HepG2 (cell line): ENCODE results near the gene ITGB5. TPM values are rescaled to one million over a fixed set of nuclear protein-coding genes. Genes with fewer than 3 reads are reported as not detected.

Experiments
- ATAC-seq: fragments of 200-7000 bp; cut with Tn5 transposase; 3 replicates; pipeline ENCODE4 v1.9.1; 2020; ENCODE audit warnings: mild to moderate bottlenecking, moderate library complexity
- BruUV-seq: library from RNA; stranded (reverse); fragments of 400-500 nt; replicated peaks from 2 replicates; lab custom pipeline; 2021; lab: Mats Ljungman, UMichigan
- CTCF ChIA-PET: fragments of 300-600 bp; formaldehyde crosslinking; extraction: SDS; loops from one replicate; lab custom pipeline; 2021; ENCODE audit warnings: low total read pairs, inconsistent platforms, low intra/inter-chr PET ratio; lab: Yijun Ruan, JAX
- POLR2A ChIA-PET: fragments of 350-600 bp; sonication (Branson Sonifier 250); formaldehyde crosslinking; loops from one replicate; lab custom pipeline; 2020; ENCODE audit warnings: antibody characterized with exemption, inconsistent platforms; lab: Yijun Ruan, JAX
- DNase-seq: peaks from one replicate; pipeline ENCODE4 v3.0.0-alpha.2; 2015; ENCODE audit warnings: low spot score
- FAIRE-seq: peaks from 3 replicates; lab custom pipeline; 2011; peaks lifted over from hg19 to GRCh38; lab: Jason Lieb, UNC
- H2AFZ ChIP-seq: one replicate; pipeline ENCODE4 v1.6.1; 2011; ENCODE audit warnings: low read length, inconsistent platforms
- H3K27ac ChIP-seq: fragments of 300-600 bp; 3 replicates; pipeline ENCODE4 v1.8.0; 2011; ENCODE audit warnings: mixed run types, mild to moderate bottlenecking, mixed read lengths, low read length, inconsistent platforms; ENCODE audit not compliant: insufficient read depth; ENCODE audit errors: extremely low read length
- H3K27me3 ChIP-seq, 2 experiments: fragments of 200-600 bp in 1 of 2; 2 replicates in 1 of 2; 3 replicates in 1 of 2; pipeline versions ENCODE4 v1.6.0 to v1.8.0; 2011; ENCODE audit warnings: low read length in 2 of 2, mild to moderate bottlenecking in 2 of 2, moderate library complexity in 2 of 2, inconsistent platforms in 1 of 2; ENCODE audit not compliant: insufficient read depth in 2 of 2, control insufficient read depth in 1 of 2
- H3K36me3 ChIP-seq, 2 experiments: fragments of 200-600 bp in 1 of 2; replicated peaks in 1 of 2; 2 replicates in 1 of 2; 3 replicates in 1 of 2; pipeline versions ENCODE4 v1.5.1 to v1.8.0; 2011; ENCODE audit warnings: low read length in 2 of 2, inconsistent platforms in 1 of 2; ENCODE audit not compliant: insufficient read depth in 2 of 2, control insufficient read depth in 1 of 2
- H3K4me1 ChIP-seq: 2 replicates; pipeline ENCODE4 v1.5.1; 2012; ENCODE audit warnings: low read length, inconsistent platforms; ENCODE audit not compliant: insufficient read depth
- H3K4me2 ChIP-seq: 2 replicates; pipeline ENCODE4 v1.6.0; 2011; ENCODE audit warnings: low read depth, low read length, inconsistent platforms
- H3K4me3 ChIP-seq, 3 experiments: fragments of 200-600 bp in 1 of 3; sonication (generic), shearing (Covaris generic) in 1 of 3; replicated peaks in 1 of 3; 2 replicates each; pipeline ENCODE4 v1.5.1; 2011 to 2016; ENCODE audit warnings: low read length in 3 of 3, inconsistent platforms in 2 of 3, low read depth in 2 of 3, mild to moderate bottlenecking in 2 of 3, control low read depth in 1 of 3, mixed read lengths in 1 of 3; ENCODE audit not compliant: insufficient read depth in 1 of 3
- H3K79me2 ChIP-seq: one replicate; pipeline ENCODE4 v1.6.1; 2011; ENCODE audit warnings: low read length, inconsistent platforms; ENCODE audit not compliant: insufficient read depth
- H3K9ac ChIP-seq: 2 replicates; pipeline ENCODE4 v1.6.0; 2011; ENCODE audit warnings: mild to moderate bottlenecking, low read depth, low read length, inconsistent platforms; ENCODE audit not compliant: insufficient read depth
- H3K9me3 ChIP-seq: 2 replicates; pipeline ENCODE4 v1.5.1; 2012; ENCODE audit warnings: mild to moderate bottlenecking, low read length
- H4K20me1 ChIP-seq: 2 replicates; pipeline ENCODE4 v1.6.0; 2011; ENCODE audit warnings: inconsistent platforms, mild to moderate bottlenecking, low read length, moderate library complexity; ENCODE audit not compliant: insufficient read depth
- BCL6 ChIP-seq: IDR thresholded peaks from 2 replicates; pipeline ENCODE4 v1.6.1; 2016; ENCODE audit warnings: missing genetic modification reagents, missing compliant biosample characterization
- BRD4 ChIP-seq: sonication (generic); formaldehyde crosslinking; IDR thresholded peaks from 2 replicates; pipeline ENCODE4 v1.4.0; 2020; ENCODE audit warnings: missing genetic modification reagents
- CENPT ChIP-seq: sonication (generic); formaldehyde crosslinking; IDR thresholded peaks from 2 replicates; pipeline ENCODE4 v1.8.0; 2022; ENCODE audit warnings: low read depth, mild to moderate bottlenecking, moderate library complexity, missing genetic modification reagents
- DZIP1 ChIP-seq: sonication (generic); formaldehyde crosslinking; IDR thresholded peaks from 2 replicates; pipeline ENCODE4 v1.5.0; 2020; ENCODE audit warnings: mild to moderate bottlenecking, missing genetic modification reagents
- FOXP4 ChIP-seq: sonication (generic); formaldehyde crosslinking; IDR thresholded peaks from 2 replicates; pipeline ENCODE4 v1.4.0; 2020; ENCODE audit warnings: missing genetic modification reagents
- HMG20A ChIP-seq: IDR thresholded peaks from 2 replicates; pipeline ENCODE4 v1.6.1; 2016; ENCODE audit warnings: borderline replicate concordance
- JUND ChIP-seq: sonication (generic); formaldehyde crosslinking; IDR thresholded peaks from 2 replicates; pipeline ENCODE4 v1.8.0; 2022; ENCODE audit warnings: mild to moderate bottlenecking, missing genetic modification reagents
- NAIF1 ChIP-seq: sonication (generic); formaldehyde crosslinking; IDR thresholded peaks from 2 replicates; pipeline ENCODE4 v1.5.0; 2020; ENCODE audit warnings: mild to moderate bottlenecking, missing genetic modification reagents, borderline replicate concordance
- SOX6 ChIP-seq, 2 experiments: fragments of 450-650 bp in 1 of 2; sonication (generic) in 1 of 2; formaldehyde crosslinking in 1 of 2; IDR thresholded peaks; 2 replicates each; pipeline versions ENCODE4 v1.4.0 to v1.6.1; 2017 to 2020; ENCODE audit warnings: antibody characterized with exemption in 1 of 2, mild to moderate bottlenecking in 1 of 2, missing genetic modification reagents in 1 of 2
- SUZ12 ChIP-seq: fragments of 150-350 bp; IDR thresholded peaks from 2 replicates; pipeline ENCODE4 v1.6.1; 2014; ENCODE audit warnings: low read depth, low read length
- ZBTB37 ChIP-seq: sonication (generic); formaldehyde crosslinking; IDR thresholded peaks from 2 replicates; pipeline ENCODE4 v1.4.0; 2020; ENCODE audit warnings: mild to moderate bottlenecking, missing genetic modification reagents
- ZGPAT ChIP-seq: IDR thresholded peaks from 2 replicates; pipeline ENCODE4 v1.6.1; 2016; ENCODE audit warnings: mild to moderate bottlenecking
- ZMYM3 ChIP-seq: sonication (generic); formaldehyde crosslinking; IDR thresholded peaks from 2 replicates; pipeline ENCODE4 v1.5.1; 2020; ENCODE audit warnings: mild to moderate bottlenecking, missing genetic modification reagents
- ZNF782 ChIP-seq: sonication (generic); formaldehyde crosslinking; IDR thresholded peaks from 2 replicates; pipeline ENCODE4 v1.4.0; 2020; ENCODE audit warnings: missing genetic modification reagents, mild to moderate bottlenecking, borderline replicate concordance
- WGBS: methylation state at CpG from one replicate; pipeline ENCODE4 v1.1.6; 2017; ENCODE audit warnings: low lambda C conversion rate; 5-methylcytosine and 5-hydroxymethylcytosine counted together
- in situ Hi-C: cut with HindIII; loops from 2 replicates; pipeline ENCODE4 v1.10.0; 2017; ENCODE audit warnings: low pct_unique_long_range_greater_than_20kb; ENCODE audit not compliant: extremely low pct_ligation_motif_present
- intact Hi-C: fragments of 100-400 bp; cut with micrococcal nuclease; formaldehyde crosslinking; loops from one replicate; pipeline ENCODE4 v1.10.0; 2022; ENCODE audit not compliant: unreplicated experiment
- polyA plus RNA-seq, 8 experiments: library from polyadenylated mRNA; depleted of rRNA in 3 of 8; stranded (reverse) in 7 of 8; unstranded in 1 of 8; fragments of >200 nt; fragmentation: Illumina TruSeq in 4 of 8; extraction: Trizol in 4 of 8; gene quantifications; 2 replicates each; pipeline versions ENCODE4 v1.2.1 to v1.2.3, GENCODE V29; 2011 to 2016; ENCODE audit warnings: low read depth in 4 of 8, missing spikeins in 1 of 8, mixed read lengths in 1 of 8; ENCODE audit not compliant: insufficient read depth in 1 of 8
- total RNA-seq, 5 experiments: library from RNA; depleted of rRNA; stranded (reverse); fragments of >200 nt; fragmentation: Illumina TruSeq; extraction: Trizol; gene quantifications; 2 replicates each; pipeline ENCODE4 v1.2.3, GENCODE V29; 2016; ENCODE audit warnings: low read depth in 1 of 5

ITGB5 gene
- total and polyA plus RNA-seq, 2 of the 13 experiments (the other 11 are each of a cell fraction or from before 2014, with no cell fraction given), result 74.1 to 343 TPM

GRCh38 chr3:124896824-124897526, 9.8 kb upstream of the ITGB5 start:
- 34% methylated on average over 1 of the region's 1 CpG for WGBS
- H3K4me1 ChIP-seq, result peaks cover 71% of the 10 kb centered on the region
- FAIRE-seq (no peak), DNase-seq (no peak), ATAC-seq (peak; percentile 31; the same call in 1 of the 3 replicates)
- no peak overlapping the region for H2AFZ ChIP-seq
- ChIA-PET POLR2A (interaction anchor here (3.5 kb wide), 1 partner anchor 10 kb away, joined by 18 read pairs; the partner anchor contains the start of gene ITGB5), CTCF (no interaction called here)
- H3K9me3 ChIP-seq, result no peaks in the 10 kb centered on the region
- no peak overlapping the region for H3K9ac ChIP-seq
- H3K4me3 ChIP-seq, result no peak overlapping the region
- H3K4me2 ChIP-seq, result peak overlapping the region; percentile 40
- peaks cover 33% of the 10 kb centered on the region for H3K79me2 ChIP-seq
- H3K27me3 ChIP-seq, result no peaks in the 10 kb centered on the region; a peak in 1 of 5 replicates
- intact Hi-C loops (no loop called here), in situ Hi-C loops (no loop called here)
- peaks cover 3 to 5% of the 10 kb centered on the region in 2 experiments; a peak in 3 of 5 replicates for H3K36me3 ChIP-seq
- no TSS peak for BruUV-seq
- no peaks in the 10 kb centered on the region for H4K20me1 ChIP-seq
- peak overlapping the region; percentile 23 for H3K27ac ChIP-seq
- TF ChIP-seq HMG20A (CRISPR knock-in tag) (no peak), FOXP4 (CRISPR knock-in tag) (peak; percentile 52), BCL6 (CRISPR knock-in tag) (no peak), JUND (CRISPR knock-in tag) (no peak), ZBTB37 (CRISPR knock-in tag) (no peak), ZMYM3 (peak; percentile 72), DZIP1 (CRISPR knock-in tag) (no peak), CENPT (CRISPR knock-in tag) (no peak), ZGPAT (CRISPR knock-in tag) (no peak), SUZ12 (no peak), ZNF782 (no peak), SOX6 (IDR thresholded peaks at IDR 0.05) (no peak), SOX6 (CRISPR knock-in tag; IDR thresholded peaks at IDR 0.05) (0 out of 2 replicates have a peak, but pooled peaks have one; percentile 30), BRD4 (CRISPR knock-in tag) (no peak), NAIF1 (CRISPR knock-in tag) (no peak)
